K562 (cell line): ENCODE data around the gene RFESD.

ENCODE experiments used
- EP300 ChIP-seq: IDR thresholded peaks from 2 replicates; pipeline ENCODE4 v1.6.1; 2012; ENCODE audit warnings: low read length, improper control_type of control experiment
- NRF1 ChIP-seq, 2 experiments: fragments of 450-650 bp; IDR thresholded peaks in 1 of 2; conservative IDR thresholded peaks in 1 of 2; 2 replicates each; pipeline ENCODE4 v1.6.1; 2014; ENCODE audit warnings: mild to moderate bottlenecking in 2 of 2
- POLR2A ChIP-seq: fragments of 450-650 bp; conservative IDR thresholded peaks from 2 replicates; pipeline ENCODE4 v1.6.1; 2016
- POLR2AphosphoS5 ChIP-seq: IDR thresholded peaks from 2 replicates; pipeline ENCODE4 v1.6.1; 2011; ENCODE audit warnings: mild to moderate bottlenecking, low read depth, low read length, moderate library complexity; ENCODE audit not compliant: control insufficient read depth, insufficient read depth
- STAG1 ChIP-seq: sonication (generic); formaldehyde crosslinking; IDR thresholded peaks from 2 replicates; pipeline ENCODE4 v1.5.0; 2020; ENCODE audit warnings: missing genetic modification reagents, borderline replicate concordance
- WHSC1 ChIP-seq: IDR thresholded peaks from one replicate; pipeline ENCODE4 v1.6.1; 2012; ENCODE audit warnings: low read length, control low read depth, inconsistent platforms
- TF ChIP-seq, protein P1 (sequence below): IDR thresholded peaks from 3 replicates; pipeline ENCODE4 v1.6.1; 2011; ENCODE audit warnings: borderline replicate concordance, mild to moderate bottlenecking, moderate library complexity; ENCODE audit not compliant: insufficient read length; ENCODE audit errors: extremely low read depth
- TF ChIP-seq, protein P2 (sequence below): sonication (generic); formaldehyde crosslinking; IDR thresholded peaks from 2 replicates; pipeline ENCODE4 v1.8.0; 2023; ENCODE audit warnings: mild to moderate bottlenecking, missing genetic modification reagents
- TF ChIP-seq, protein P3 (sequence below): IDR thresholded peaks from 3 replicates; pipeline ENCODE4 v1.6.1; 2011; ENCODE audit warnings: borderline replicate concordance, mild to moderate bottlenecking; ENCODE audit not compliant: insufficient read length, insufficient read depth

DNA sequence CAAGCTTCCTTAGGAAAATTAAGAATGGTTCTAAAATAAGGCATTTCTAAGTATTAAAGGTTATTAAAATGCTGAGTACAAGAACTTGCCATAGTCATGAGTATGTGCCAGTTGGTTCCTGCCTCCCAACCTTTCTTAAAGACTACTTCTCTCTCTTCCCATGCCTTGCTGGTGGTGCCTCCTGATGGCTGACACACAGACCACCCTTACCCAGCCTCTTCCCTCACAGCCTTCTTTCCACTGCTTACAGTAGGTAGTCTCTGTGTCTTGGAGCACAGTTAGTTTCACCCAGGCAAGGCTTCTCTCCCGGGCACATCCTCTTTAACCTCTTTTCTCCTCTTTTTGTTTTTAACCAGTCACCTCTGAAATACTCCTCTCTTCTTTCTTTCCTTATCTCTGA lies 47.3 kb upstream of the RFESD start:
- TF ChIP-seq POLR2AphosphoS5 (no peak), POLR2A (no peak), WHSC1 (no peak), STAG1 (CRISPR knock-in tag) (no peak), NRF1 (conservative IDR thresholded peaks at IDR 0.05 in 1 of 2, IDR thresholded peaks at IDR 0.05 in 1 of 2) (no peak), EP300 (no peak)
- TF ChIP-seq, protein P1, sequence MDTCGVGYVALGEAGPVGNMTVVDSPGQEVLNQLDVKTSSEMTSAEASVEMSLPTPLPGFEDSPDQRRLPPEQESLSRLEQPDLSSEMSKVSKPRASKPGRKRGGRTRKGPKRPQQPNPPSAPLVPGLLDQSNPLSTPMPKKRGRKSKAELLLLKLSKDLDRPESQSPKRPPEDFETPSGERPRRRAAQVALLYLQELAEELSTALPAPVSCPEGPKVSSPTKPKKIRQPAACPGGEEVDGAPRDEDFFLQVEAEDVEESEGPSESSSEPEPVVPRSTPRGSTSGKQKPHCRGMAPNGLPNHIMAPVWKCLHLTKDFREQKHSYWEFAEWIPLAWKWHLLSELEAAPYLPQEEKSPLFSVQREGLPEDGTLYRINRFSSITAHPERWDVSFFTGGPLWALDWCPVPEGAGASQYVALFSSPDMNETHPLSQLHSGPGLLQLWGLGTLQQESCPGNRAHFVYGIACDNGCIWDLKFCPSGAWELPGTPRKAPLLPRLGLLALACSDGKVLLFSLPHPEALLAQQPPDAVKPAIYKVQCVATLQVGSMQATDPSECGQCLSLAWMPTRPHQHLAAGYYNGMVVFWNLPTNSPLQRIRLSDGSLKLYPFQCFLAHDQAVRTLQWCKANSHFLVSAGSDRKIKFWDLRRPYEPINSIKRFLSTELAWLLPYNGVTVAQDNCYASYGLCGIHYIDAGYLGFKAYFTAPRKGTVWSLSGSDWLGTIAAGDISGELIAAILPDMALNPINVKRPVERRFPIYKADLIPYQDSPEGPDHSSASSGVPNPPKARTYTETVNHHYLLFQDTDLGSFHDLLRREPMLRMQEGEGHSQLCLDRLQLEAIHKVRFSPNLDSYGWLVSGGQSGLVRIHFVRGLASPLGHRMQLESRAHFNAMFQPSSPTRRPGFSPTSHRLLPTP, result no peak
- TF ChIP-seq, protein P2, sequence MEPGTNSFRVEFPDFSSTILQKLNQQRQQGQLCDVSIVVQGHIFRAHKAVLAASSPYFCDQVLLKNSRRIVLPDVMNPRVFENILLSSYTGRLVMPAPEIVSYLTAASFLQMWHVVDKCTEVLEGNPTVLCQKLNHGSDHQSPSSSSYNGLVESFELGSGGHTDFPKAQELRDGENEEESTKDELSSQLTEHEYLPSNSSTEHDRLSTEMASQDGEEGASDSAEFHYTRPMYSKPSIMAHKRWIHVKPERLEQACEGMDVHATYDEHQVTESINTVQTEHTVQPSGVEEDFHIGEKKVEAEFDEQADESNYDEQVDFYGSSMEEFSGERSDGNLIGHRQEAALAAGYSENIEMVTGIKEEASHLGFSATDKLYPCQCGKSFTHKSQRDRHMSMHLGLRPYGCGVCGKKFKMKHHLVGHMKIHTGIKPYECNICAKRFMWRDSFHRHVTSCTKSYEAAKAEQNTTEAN (CRISPR knock-in tag), result no peak
- TF ChIP-seq, protein P3, sequence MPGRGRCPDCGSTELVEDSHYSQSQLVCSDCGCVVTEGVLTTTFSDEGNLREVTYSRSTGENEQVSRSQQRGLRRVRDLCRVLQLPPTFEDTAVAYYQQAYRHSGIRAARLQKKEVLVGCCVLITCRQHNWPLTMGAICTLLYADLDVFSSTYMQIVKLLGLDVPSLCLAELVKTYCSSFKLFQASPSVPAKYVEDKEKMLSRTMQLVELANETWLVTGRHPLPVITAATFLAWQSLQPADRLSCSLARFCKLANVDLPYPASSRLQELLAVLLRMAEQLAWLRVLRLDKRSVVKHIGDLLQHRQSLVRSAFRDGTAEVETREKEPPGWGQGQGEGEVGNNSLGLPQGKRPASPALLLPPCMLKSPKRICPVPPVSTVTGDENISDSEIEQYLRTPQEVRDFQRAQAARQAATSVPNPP, result no peak
